GOT3 (cell line): ENCODE results near the gene MTFMT.

Source experiments
- DNase-seq: peaks from one replicate; lab custom pipeline; 2025; ENCODE audit warnings: mixed read lengths; lab: John Stamatoyannopoulos, UW

Gene MTFMT

DNA sequence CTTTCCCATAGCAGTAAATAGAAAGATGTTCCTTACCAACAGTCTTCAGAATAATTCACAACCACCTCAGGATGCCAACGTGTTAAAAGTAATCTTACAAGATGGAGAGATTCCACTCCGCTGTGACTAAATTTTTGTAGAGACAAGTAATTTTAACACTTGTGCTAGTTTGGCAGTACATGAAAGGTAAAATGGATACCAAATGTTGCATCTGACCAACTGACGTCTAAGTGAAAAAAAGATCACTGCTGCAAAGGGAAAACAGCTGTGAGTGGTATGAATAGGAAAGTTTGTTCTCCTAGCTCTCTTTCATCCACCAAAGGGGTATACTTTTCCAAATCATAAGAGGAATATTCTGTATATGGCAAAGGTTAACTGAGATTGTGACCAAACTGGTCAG, 42.3 kb downstream of the MTFMT start:
- no peak for DNase-seq

DNA sequence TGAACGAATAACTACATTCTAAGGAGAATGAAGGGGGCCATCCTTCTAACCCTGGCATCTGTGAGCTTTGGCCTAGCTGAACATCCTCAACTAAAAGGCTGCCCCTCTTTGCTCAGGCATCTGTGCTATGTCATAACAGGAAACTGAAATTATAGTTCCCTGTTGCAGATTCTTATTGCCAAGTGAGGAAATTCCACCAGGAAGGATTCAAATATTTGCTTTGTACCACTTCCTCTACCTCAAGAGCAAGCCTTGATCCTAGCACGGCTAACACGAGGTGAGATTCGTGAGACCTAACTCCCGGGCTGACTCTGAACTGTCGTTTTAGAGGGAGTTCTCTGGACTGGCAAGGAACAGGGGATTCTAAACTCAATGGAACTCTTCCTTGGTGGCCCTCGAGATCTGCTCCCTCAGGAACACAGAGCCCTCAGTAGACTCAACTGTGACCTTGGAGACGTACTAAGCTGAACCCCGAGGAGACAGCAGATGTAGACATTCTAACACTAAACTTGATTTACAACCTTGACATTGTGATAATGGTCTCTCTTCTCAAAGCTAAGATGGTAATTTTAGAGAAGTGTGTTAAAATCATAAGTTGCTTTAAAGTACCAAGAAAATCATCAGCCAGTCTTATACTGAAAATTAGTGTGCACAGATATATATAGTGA, 43.9 kb downstream of the MTFMT start:
- no peak for DNase-seq

DNA sequence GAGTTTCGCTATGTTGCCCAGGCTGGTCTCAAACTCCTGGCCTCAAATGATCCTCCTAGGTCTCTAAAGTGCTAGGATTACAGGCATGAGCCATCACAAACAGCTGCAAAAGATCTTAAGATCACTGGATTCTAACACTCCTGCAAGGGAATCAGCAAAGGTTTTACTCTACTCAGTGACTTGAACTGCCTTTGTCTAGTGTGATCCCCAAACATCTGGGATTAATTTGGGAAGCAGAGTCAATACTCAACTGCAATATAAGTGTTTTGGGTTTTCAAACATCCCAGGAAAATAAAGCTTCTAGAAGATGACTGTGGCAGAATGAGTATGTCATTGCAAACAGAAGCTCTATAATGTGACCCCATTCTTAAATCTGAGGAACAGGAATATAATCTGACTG, 47.0 kb downstream of the MTFMT start:
- no peak for DNase-seq

DNA sequence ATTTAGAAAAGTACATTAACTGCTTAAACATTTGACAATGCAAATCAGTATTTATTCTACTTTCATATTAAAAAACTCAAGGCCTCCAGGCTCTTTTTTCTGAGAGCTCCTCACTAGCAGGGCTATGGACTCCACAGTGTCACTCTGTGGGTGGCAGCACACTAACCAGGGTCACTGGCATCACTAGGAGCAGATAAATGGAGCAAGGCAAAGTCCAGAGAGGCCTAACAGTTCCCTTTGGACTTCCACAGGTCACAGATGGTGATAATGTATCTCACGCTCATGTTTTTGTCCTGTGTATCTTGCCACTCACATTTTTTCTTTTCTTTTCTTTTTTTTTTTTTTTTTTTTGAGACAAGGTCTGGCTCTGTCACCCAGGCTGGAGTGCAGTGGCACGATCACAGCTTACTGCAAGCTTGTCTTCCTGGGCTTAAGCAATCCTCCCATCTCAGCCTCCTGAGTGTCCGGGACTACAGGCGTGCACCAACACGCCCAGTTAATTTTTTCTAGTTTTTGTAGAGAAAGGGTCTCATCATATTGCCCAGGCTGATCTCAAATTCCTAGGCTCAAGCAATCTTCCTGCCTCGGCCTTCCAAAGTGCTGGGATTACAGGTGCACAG, 47.5 kb downstream of the MTFMT start:
- no peak for DNase-seq

DNA sequence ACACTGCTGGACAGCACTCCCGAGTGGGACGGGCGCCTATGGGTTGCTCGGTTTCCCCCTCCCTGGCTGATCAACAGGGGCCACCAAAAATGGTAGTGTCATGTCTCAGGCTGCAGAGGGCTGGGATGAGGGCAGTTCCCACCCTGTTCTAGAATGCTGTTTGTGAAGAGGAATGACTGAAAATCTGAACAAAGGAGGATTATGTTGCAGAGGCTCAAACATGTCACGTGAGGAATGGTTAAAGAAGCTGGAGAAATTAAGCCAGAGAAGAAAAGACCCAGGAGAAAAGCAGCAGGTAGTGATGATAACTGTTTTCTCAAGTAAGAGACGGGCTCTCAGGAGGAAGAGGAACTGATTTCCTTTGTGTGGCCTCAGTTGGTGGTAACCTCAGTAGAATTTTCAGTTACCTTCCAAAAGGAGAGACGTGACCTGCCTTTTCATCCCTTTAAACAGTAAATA, 50.2 kb downstream of the MTFMT start:
- no peak for DNase-seq

DNA sequence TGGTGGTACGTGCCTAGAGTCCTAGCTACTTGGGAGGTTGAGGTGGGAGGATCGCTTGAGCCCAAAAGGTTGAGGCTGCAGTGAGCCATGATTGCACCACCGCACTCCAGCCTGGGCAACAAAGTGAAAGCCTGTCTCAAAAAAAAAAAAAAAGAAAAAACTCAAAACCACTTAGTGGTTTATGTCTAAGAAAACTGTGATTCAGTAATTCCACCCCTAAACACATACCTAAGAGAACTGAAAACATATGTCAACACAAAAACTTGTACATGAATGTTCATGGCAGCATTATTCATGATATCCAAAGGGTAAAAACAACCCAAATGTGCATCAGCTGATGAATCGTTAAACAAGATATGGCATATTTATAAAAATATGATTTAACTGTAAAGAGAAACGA, 54.0 kb downstream of the MTFMT start:
- DNase-seq = no peak

DNA sequence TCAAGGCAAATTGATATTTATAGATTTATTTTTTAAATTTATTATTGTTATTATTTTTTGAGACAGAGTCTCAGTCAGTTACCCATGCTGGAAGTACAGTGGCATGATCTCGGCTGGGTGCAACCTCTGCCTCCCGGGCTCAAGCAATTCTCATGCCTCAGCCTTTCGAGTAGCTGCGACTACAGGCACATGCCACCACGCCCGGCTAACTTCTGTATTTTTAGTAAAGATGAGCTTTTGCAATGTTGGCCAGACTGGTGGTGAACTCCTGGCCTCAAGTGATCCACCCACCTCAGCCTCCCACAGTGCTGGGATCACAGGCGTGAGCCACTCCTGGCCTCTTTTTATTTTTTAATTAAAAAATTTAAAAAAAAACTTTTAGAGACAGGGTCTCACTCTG, 58.7 kb downstream of the MTFMT start:
- no peak for DNase-seq

DNA sequence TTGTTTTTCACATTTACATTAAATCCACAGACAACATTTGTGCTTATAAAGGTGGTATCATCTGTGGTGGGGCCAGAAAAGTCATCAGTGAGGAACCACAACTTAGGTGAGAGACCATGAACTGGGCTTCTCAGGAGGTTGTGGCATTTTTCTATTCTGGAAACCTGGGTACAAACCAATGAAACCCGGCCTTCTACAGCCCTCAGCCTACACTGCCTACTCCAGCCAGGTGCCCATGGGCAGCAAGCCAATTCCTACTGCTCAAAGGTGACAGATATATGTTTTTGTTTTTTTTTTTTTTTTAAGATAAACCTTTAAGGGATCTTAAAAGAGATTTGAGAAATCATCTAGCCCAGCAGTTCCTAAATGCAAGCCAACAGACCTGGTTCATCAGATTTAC, 60.0 kb downstream of the MTFMT start:
- DNase-seq = no peak

DNA sequence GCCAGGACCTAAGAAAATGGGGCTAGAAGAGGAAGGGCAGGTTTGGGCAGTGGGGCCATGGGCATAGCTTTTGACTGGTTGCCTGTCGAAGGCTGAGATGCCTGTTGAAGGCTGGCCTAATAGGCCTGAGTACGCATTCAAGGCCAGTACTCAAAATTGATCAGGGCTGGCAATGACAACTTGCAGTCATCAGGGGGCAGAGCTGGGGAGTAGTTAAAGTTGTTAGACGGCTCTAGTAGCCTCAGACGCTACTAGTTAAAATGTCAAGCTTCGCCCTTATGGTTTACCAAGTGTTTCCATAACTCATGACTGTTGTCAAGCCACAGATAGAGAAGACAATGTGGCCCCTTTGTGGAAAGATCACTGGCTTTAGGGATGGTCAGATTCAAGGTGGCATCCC, 68.4 kb downstream of the MTFMT start:
- no peak for DNase-seq

DNA sequence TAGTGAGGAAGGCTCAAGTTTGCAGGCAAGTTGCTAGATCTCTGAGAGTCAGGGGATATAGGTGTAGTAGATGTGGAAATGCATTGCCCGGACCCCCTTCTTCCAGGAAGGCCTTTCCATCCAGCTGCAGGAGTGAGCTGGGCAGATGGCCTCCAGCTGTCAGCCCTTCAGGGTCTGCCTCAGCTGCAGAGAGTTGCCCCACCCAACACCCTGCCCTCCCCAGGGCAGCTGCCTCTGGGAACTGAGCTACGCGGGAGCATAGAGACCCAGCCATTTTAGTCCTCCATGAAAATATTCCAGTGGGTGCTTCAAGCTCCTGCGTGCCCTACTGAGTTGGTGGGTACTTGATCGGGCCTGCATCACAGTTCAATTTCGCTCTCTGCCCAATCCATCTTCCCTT, 69.3 kb downstream of the MTFMT start:
- no peak for DNase-seq

DNA sequence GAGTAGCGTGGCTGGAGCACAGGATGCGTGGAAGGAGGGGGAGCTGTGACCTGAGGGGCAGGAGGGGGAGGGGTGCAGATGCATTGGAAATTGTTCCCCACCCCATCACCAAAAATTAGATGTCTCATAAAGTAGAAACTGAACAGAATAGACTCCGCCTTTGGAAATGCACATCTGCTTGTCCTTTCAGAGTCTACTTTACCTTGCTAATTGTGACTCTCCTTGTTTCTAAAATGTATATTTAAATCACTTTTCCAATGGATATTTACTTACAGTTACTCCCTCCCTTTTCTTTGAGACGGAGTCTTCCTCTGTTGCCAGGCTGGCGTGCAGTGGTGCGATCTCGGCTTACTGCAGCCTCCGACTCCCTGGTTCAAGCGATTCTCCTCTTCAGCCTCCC, 70.3 kb downstream of the MTFMT start:
- DNase-seq = no peak

DNA sequence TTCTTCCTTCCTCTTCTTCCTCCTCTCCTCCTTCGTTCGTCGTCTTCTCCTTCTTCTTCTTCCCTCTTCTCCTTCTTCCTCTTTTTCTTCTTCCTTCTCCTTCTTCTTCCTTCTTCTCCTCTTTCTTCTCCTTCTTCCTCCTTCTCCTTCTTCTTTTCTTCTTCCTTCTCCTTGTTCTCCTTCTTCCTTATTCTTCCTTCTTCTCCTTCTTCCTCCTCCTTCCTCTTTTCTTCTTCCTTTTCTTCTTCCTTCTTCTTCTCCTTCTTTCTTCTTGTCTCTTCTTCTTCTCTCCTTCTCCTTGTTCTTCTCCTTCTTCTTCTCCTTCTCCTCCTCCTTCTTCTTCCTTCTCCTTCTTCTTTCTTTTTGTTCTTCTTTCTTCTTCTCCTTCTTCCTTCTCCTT, 75.0 kb downstream of the MTFMT start:
- DNase-seq = no peak

DNA sequence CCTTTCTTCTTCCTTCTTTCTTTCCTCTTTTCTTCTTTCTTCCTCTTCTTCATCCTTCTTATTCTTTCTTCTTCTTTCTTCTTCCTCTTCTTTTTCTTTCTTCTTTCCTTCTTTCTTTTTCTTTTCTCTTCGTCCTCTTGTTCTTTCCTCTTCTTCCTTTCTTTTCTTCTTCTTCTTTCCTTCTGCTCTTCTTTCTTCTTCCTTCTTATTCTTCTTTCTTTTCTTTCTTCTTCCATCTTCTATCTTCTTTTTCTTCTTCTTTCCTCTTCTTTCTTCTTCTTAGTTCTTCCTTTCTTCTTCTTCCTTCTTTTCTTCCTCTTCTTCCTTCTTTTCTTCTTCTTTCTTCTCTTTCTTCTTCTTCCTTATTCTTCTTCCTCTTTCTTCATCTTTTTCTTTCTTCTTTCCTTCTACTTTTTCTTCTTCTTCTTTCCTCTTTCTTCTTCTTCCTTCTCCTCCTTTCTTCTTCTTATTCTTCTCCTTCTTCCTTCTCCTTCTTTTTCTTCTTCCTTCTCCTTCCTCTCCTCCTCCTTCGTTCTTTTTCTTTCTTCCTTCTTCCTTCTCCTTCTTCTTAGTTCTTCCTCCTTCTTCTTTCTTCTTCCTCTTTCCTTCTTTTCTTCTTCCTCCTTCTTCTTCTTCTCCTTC, 77.5 kb downstream of the MTFMT start:
- DNase-seq = no peak
